Panc1 (cell line): ENCODE data around the gene MGAT5. TPM values are rescaled to one million over a fixed set of nuclear protein-coding genes. Genes with fewer than 3 reads are reported as not detected.

Experiments
- ATAC-seq: fragments of 200-7000 bp; cut with Tn5 transposase; 2 replicates; pipeline ENCODE4 v1.9.1; 2020; ENCODE audit warnings: mild to moderate bottlenecking, moderate library complexity
- BruUV-seq: library from RNA; stranded (reverse); fragments of 400-500 nt; replicated peaks from 2 replicates; lab custom pipeline; 2021; lab: Mats Ljungman, UMichigan
- CTCF ChIA-PET: fragments of 300-600 bp; sonication (Branson Sonifier 250); formaldehyde crosslinking; loops from one replicate; lab custom pipeline; 2022; ENCODE audit warnings: antibody characterized with exemption; lab: Charles Lee
- POLR2A ChIA-PET: fragments of 300-600 bp; sonication (Branson Sonifier 250); formaldehyde crosslinking; loops from one replicate; lab custom pipeline; 2022; ENCODE audit warnings: antibody characterized with exemption; lab: Charles Lee
- DNase-seq: peaks from one replicate; pipeline ENCODE4 v3.0.0-alpha.2; 2010; ENCODE audit warnings: low read depth, low spot score
- H3K27ac ChIP-seq: 2 replicates; pipeline ENCODE4 v1.5.1; 2011; ENCODE audit warnings: mild to moderate bottlenecking, low read length, inconsistent platforms
- H3K27me3 ChIP-seq: fragments of 200-500 bp; sonication (Bioruptor generic); 2 replicates; pipeline ENCODE4 v1.6.0; 2014; ENCODE audit warnings: low read length, inconsistent platforms; ENCODE audit not compliant: control insufficient read depth, insufficient read depth
- H3K36me3 ChIP-seq: fragments of 200-500 bp; sonication (Bioruptor generic); 2 replicates; pipeline ENCODE4 v1.5.1; 2014; ENCODE audit warnings: inconsistent platforms, mild to moderate bottlenecking, low read length, moderate library complexity; ENCODE audit not compliant: control insufficient read depth, insufficient read depth
- H3K4me1 ChIP-seq: 2 replicates; pipeline ENCODE4 v1.5.1; 2011; ENCODE audit warnings: inconsistent platforms, mild to moderate bottlenecking, low read length, moderate library complexity; ENCODE audit not compliant: control insufficient read depth, insufficient read depth
- H3K4me3 ChIP-seq, 2 experiments: 2 replicates each; pipeline ENCODE4 v1.5.1; 2011 to 2012; ENCODE audit warnings: low read depth in 2 of 2, low read length in 2 of 2, mild to moderate bottlenecking in 2 of 2, inconsistent platforms in 1 of 2, moderate library complexity in 1 of 2
- H3K9me3 ChIP-seq: fragments of 200-500 bp; sonication (Bioruptor generic); 2 replicates; pipeline ENCODE4 v1.5.1; 2014; ENCODE audit warnings: low read depth, mild to moderate bottlenecking, inconsistent platforms, low read length, moderate library complexity; ENCODE audit not compliant: control insufficient read depth, insufficient read depth
- POLR2AphosphoS5 ChIP-seq: IDR thresholded peaks from 2 replicates; pipeline ENCODE4 v1.6.1; 2012; ENCODE audit warnings: mild to moderate bottlenecking, low read depth, low read length, moderate library complexity
- REST ChIP-seq, 2 experiments: IDR thresholded peaks; 2 replicates each; pipeline ENCODE4 v1.6.1; 2011 to 2012; ENCODE audit warnings: low read depth in 2 of 2, control low read depth in 1 of 2, low read length in 1 of 2, mild to moderate bottlenecking in 1 of 2, moderate library complexity in 1 of 2; ENCODE audit not compliant: insufficient read depth in 1 of 2
- SIN3A ChIP-seq: IDR thresholded peaks from 2 replicates; pipeline ENCODE4 v1.6.1; 2012; ENCODE audit warnings: low read depth, mild to moderate bottlenecking, low read length, moderate library complexity, borderline replicate concordance; ENCODE audit not compliant: insufficient read depth
- TCF7L2 ChIP-seq: IDR thresholded peaks from 2 replicates; pipeline ENCODE4 v1.6.1; 2011; ENCODE audit warnings: mild to moderate bottlenecking, low read depth, low read length, inconsistent platforms
- in situ Hi-C: cut with HindIII; loops from 2 replicates; pipeline ENCODE4 v1.10.0; 2016; ENCODE audit warnings: low sequenced_read_pairs, low pct_unique_long_range_greater_than_20kb
- intact Hi-C: fragments of 100-400 bp; cut with micrococcal nuclease; formaldehyde crosslinking; loops from one replicate; pipeline ENCODE4 v1.10.0; 2022; ENCODE audit not compliant: unreplicated experiment
- total RNA-seq: library from RNA; stranded (reverse); gene quantifications from one replicate; pipeline ENCODE4 v1.2.1, GENCODE V29; 2021; ENCODE audit not compliant: unreplicated experiment
- TF ChIP-seq, protein P1 (sequence below): fragments of 450-650 bp; IDR thresholded peaks from 2 replicates; pipeline ENCODE4 v1.5.1; 2017; ENCODE audit warnings: mild to moderate bottlenecking

The MGAT5 gene
- total RNA-seq, 1 experiment from 2014 or later: 22.1 TPM

DNA sequence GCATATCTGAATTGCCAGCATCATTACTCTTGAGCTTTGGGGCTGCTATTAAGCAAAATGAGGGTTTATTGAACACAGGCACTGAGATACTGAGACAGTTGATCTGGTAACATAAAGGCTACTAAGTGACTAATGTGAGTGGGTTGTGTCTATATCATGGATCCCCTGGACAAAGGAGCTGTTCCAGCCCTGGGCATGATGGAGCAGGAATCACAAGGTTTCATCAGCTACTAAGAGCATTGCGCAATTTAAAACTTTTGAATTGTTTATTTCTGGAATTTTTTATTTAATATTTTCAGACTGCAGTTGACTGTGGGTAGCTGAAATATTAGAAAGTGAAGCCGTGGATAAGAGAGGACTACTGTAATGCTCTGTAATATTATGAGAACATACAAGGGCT lies 73.5 kb downstream of the MGAT5 start:
- in situ Hi-C loops (no loop called here), intact Hi-C loops (no loop called here)
- ATAC-seq (no peak), DNase-seq (no peak)
- no TSS peak for BruUV-seq
- Histone ChIP-seq H3K9me3 (no peaks in the 10 kb centered on the region), H3K36me3 (no peaks in the 10 kb centered on the region), H3K4me1 (no peaks in the 10 kb centered on the region), H3K27ac (no peak overlapping the region), H3K27me3 (no peaks in the 10 kb centered on the region), H3K4me3 (no peak overlapping the region)
- POLR2A ChIA-PET: no interaction called here
- CTCF ChIA-PET: no interaction called here
- TF ChIP-seq REST (IDR thresholded peaks at IDR 0.05; ENCODE audit: insufficient read depth in 1 of 2, low read depth in 2 of 2, low read length in 1 of 2): no peak
- TF ChIP-seq POLR2AphosphoS5: no peak
- TF ChIP-seq TCF7L2: no peak
- TF ChIP-seq, protein P1, sequence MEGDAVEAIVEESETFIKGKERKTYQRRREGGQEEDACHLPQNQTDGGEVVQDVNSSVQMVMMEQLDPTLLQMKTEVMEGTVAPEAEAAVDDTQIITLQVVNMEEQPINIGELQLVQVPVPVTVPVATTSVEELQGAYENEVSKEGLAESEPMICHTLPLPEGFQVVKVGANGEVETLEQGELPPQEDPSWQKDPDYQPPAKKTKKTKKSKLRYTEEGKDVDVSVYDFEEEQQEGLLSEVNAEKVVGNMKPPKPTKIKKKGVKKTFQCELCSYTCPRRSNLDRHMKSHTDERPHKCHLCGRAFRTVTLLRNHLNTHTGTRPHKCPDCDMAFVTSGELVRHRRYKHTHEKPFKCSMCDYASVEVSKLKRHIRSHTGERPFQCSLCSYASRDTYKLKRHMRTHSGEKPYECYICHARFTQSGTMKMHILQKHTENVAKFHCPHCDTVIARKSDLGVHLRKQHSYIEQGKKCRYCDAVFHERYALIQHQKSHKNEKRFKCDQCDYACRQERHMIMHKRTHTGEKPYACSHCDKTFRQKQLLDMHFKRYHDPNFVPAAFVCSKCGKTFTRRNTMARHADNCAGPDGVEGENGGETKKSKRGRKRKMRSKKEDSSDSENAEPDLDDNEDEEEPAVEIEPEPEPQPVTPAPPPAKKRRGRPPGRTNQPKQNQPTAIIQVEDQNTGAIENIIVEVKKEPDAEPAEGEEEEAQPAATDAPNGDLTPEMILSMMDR: no peak
- no peak for TF ChIP-seq SIN3A

GRCh38 chr2:134331081-134331480 lies 77.2 kb downstream of the MGAT5 start:
- DNase-seq (no peak), ATAC-seq (no peak)
- H3K27me3 ChIP-seq: no peaks in the 10 kb centered on the region
- H3K4me3 ChIP-seq: no peak overlapping the region
- ChIA-PET POLR2A (no interaction called here), CTCF (no interaction called here)
- no peak for TF ChIP-seq POLR2AphosphoS5
- TF ChIP-seq TCF7L2: no peak
- no peaks in the 10 kb centered on the region for H3K36me3 ChIP-seq
- no peaks in the 10 kb centered on the region for H3K4me1 ChIP-seq
- no peaks in the 10 kb centered on the region for H3K9me3 ChIP-seq
- in situ Hi-C loops (no loop called here), intact Hi-C loops (no loop called here)
- BruUV-seq: no TSS peak
- no peak overlapping the region for H3K27ac ChIP-seq

GRCh38 chr2:134333646-134334189 lies 79.8 kb downstream of the MGAT5 start:
- BruUV-seq: no TSS peak
- intact Hi-C loops: no loop called here
- POLR2A ChIA-PET: no interaction called here

More at GRCh38 chr2:134333646-134334189, 79.8 kb downstream of the MGAT5 start:
- DNase-seq (no peak), ATAC-seq (no peak)
- no peaks in the 10 kb centered on the region for H3K27me3 ChIP-seq
- no peaks in the 10 kb centered on the region for H3K36me3 ChIP-seq
- no peak overlapping the region for H3K4me3 ChIP-seq
- no peaks in the 10 kb centered on the region for H3K4me1 ChIP-seq
- no peak overlapping the region for H3K27ac ChIP-seq
- H3K9me3 ChIP-seq: no peaks in the 10 kb centered on the region
- TF ChIP-seq SIN3A (no peak), REST (IDR thresholded peaks at IDR 0.05; ENCODE audit: insufficient read depth in 1 of 2, low read depth in 2 of 2, low read length in 1 of 2) (no peak), POLR2AphosphoS5 (no peak)
- CTCF ChIA-PET: no interaction called here
- in situ Hi-C loops: no loop called here
